Psoas muscle (tissue), 8 donors: ENCODE results near the gene JAKMIP1. TPM values are rescaled to one million over a fixed set of nuclear protein-coding genes. Genes with fewer than 3 reads are reported as not detected.
"Not testable (repeated sequence)": the region's sequence is repeated elsewhere in the genome, so short reads cannot be mapped to it uniquely, and the experiment has no call there.

Experiments
- ATAC-seq, 4 donors: fragments of 200-7000 bp; cut with Tn5 transposase; one replicate each; pipeline ENCODE4 v1.9.1; 2020; ENCODE audit warnings: moderate library complexity in 3 of 4, mild to moderate bottlenecking in 2 of 4
- DNase-seq, 2 donors: peaks; one replicate each; pipeline ENCODE4 v3.0.0-alpha.2; 2020
- H3K27ac ChIP-seq: fragments of 200-600 bp; one replicate; pipeline ENCODE4 v1.8.0; 2022
- H3K27me3 ChIP-seq, 3 donors: fragments of 200-600 bp in 1 of 3; one replicate each; pipeline versions ENCODE4 v1.6.1 to v1.8.0; 2013 to 2022; ENCODE audit warnings: low read length in 2 of 3, mild to moderate bottlenecking in 2 of 3, moderate library complexity in 1 of 3; ENCODE audit not compliant: insufficient read depth in 3 of 3
- H3K36me3 ChIP-seq, 2 donors: fragments of 200-600 bp in 1 of 2; one replicate each; pipeline versions ENCODE4 v1.6.1 to v1.8.0; 2013 to 2022; ENCODE audit warnings: low read depth in 1 of 2, mild to moderate bottlenecking in 1 of 2, moderate library complexity in 1 of 2; ENCODE audit not compliant: insufficient read depth in 1 of 2
- H3K4me1 ChIP-seq: fragments of 200-600 bp; one replicate; pipeline ENCODE4 v1.8.0; 2022
- H3K4me3 ChIP-seq: fragments of 200-600 bp; one replicate; pipeline ENCODE4 v1.8.0; 2022; ENCODE audit warnings: mild to moderate bottlenecking
- H3K9me3 ChIP-seq: fragments of 200-600 bp; one replicate; pipeline ENCODE4 v1.8.0; 2022
- CTCF ChIP-seq: fragments of 200-600 bp; IDR thresholded peaks from one replicate; pipeline ENCODE4 v1.8.0; 2022; ENCODE audit warnings: antibody characterized with exemption
- WGBS, 3 donors: extraction: QIAGEN DNeasy Blood & Tissue Kit; methylation state at CpG; one replicate each; pipeline versions ENCODE4 v1.1.6 to v1.1.7; 2013; 5-methylcytosine and 5-hydroxymethylcytosine counted together
- intact Hi-C, 2 donors: fragments of 100-400 bp; cut with DNase I; formaldehyde crosslinking; loops; one replicate each; pipeline versions ENCODE4 v1.11.0 to v1.14.2; 2022
- polyA plus RNA-seq, 3 donors: library from polyadenylated mRNA; stranded (reverse); fragments of 200-250 nt; gene quantifications; one replicate each; pipeline ENCODE4 v1.2.3, GENCODE V29; 2013
- total RNA-seq, 4 donors: library from RNA; stranded (reverse); fragmentation: NEBNext Ultra II Directional in 2 of 4; extraction: Animal tissue kit (Norgen Biotek cat#: 25700) in 2 of 4; gene quantifications; one replicate each; pipeline versions ENCODE4 v1.2.1 to v1.2.4, GENCODE V29; 2021 to 2023
- donor health status: healthy with polysubstance abuse.
- donor health status: DM: no; HTN: no; CAD: no; lungs with moderate emphysema.
- donor health status: Bipolar disorder and iron deficiency.
- donor health status: healthy.
- donor health status: DM: yes; HTN: yes; CAD: no.
- donor health status: DM: no; HTN: no; CAD: no.
- donor health status: DM: no; HTN: no; CAD: no.
- donor health status: DM: yes; HTN: yes; CAD: no.

JAKMIP1 gene
- total and polyA plus RNA-seq, 7 donors, result 0.04 TPM; not detected in 6

DNA sequence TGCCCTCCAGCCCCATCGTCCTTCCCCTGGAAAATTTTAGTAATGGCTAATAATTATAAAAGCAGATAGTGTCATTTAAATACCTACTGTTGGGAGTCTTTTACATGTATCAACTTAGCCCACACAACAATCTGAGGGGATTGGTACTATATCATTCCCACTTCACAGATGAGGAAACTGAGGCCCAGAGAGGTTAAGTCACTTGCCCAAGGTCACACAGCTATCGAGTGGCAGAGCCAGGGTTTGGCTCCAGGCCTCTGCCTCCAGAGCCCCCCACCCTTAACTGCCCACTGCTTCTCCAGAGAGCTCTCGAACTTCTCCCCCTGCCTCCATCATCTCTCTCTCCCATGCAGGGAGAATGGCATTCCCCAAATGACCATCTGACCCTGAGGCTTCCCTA lies 189.6 kb downstream of the JAKMIP1 start:
- no peak overlapping the region for H3K4me3 ChIP-seq
- intact Hi-C loops, result no loop called here
- no peaks in the 10 kb centered on the region for H3K36me3 ChIP-seq
- peaks cover 2 to 38% (median 3%) of the 10 kb centered on the region in 3 donors for H3K27me3 ChIP-seq
- DNase-seq, result no peak
- 72 to 75% (median 73%) methylated on average over 3 of the region's 3 CpGs for WGBS, 3 donors
- H3K4me1 ChIP-seq, result no peaks in the 10 kb centered on the region
- ATAC-seq, result no peak
- H3K9me3 ChIP-seq, result no peaks in the 10 kb centered on the region
- TF ChIP-seq CTCF, result no peak
- H3K27ac ChIP-seq, result no peak overlapping the region

DNA sequence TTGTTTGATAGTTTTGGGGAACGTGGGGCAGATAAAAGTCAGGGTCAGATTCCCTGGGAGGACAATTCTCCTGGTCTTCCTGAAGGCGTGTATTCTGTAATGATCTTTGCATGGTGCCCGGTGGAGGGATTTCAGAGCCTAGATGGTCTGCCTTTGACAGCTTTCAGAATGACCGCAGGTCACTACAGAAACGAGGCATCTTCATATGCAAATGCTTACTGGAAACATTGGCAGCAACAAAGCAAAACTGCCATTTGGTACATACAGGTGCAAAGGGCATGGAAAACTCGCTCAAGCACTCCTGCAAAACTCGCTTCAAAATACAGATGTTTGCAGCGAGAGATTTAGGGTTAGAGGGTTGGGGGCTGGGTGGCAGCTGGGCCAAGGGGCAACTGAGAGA lies 190.9 kb downstream of the JAKMIP1 start:
- no peaks in the 10 kb centered on the region for H3K9me3 ChIP-seq
- ATAC-seq (no peak), DNase-seq (no peak)
- H3K36me3 ChIP-seq, result no peaks in the 10 kb centered on the region
- H3K27ac ChIP-seq, result no peak overlapping the region
- no peaks in the 10 kb centered on the region for H3K4me1 ChIP-seq
- no peak overlapping the region for H3K4me3 ChIP-seq
- no peak for TF ChIP-seq CTCF
- peaks cover 2 to 41% (median 3%) of the 10 kb centered on the region in 3 donors for H3K27me3 ChIP-seq
- intact Hi-C loops, result no loop called here
- 34 to 44% (median 42%) methylated on average over 8 of the region's 8 CpGs for WGBS, 3 donors

GRCh38 chr4:6008766-6009385 lies 191.5 kb downstream of the JAKMIP1 start:
- no peak for TF ChIP-seq CTCF
- no peaks in the 10 kb centered on the region for H3K36me3 ChIP-seq
- DNase-seq (no peak), ATAC-seq (no peak)
- no peak overlapping the region for H3K27ac ChIP-seq
- 76 to 77% (median 77%) methylated on average over 19 of the region's 19 CpGs for WGBS, 3 donors
- H3K9me3 ChIP-seq, result no peaks in the 10 kb centered on the region
- H3K4me3 ChIP-seq, result no peak overlapping the region
- H3K4me1 ChIP-seq, result no peaks in the 10 kb centered on the region
- intact Hi-C loops, result no loop called here
- H3K27me3 ChIP-seq, result peaks cover 2 to 41% (median 3%) of the 10 kb centered on the region in 3 donors

DNA sequence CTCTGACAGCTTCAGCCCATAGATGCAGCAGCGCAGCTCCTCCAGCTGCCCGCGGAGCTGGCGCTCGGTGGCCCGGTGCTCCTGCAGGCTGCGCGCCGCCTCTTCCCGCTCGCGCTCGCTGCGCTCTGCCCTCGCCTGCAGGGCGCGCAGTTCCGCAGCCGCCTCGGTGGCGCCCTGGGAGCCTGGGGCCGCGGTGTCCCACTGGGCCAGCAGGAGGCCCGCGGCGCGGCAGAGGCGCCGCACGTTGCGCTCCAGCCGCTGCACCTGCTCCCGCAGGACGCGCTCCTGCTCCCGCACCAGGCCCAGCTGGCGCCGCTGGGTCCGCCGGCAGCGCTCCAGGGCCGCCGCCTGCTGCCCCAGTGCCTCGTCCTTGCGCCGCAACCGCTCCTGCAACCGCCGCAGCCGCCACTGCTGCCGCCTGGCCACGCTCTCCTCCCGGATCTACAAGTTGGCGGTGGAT lies 192.2 kb downstream of the JAKMIP1 start:
- no peak overlapping the region for H3K4me3 ChIP-seq
- no peak for DNase-seq
- no peaks in the 10 kb centered on the region for H3K9me3 ChIP-seq
- intact Hi-C loops, result no loop called here
- TF ChIP-seq CTCF, result no peak
- peaks cover 2 to 41% (median 3%) of the 10 kb centered on the region in 3 donors for H3K27me3 ChIP-seq
- WGBS, 3 donors, result 12 to 40% (median 15%) methylated on average over 42 to 54 of the region's 54 CpGs
- ATAC-seq, result no peak
- H3K36me3 ChIP-seq, result no peaks in the 10 kb centered on the region
- no peaks in the 10 kb centered on the region for H3K4me1 ChIP-seq
- no peak overlapping the region for H3K27ac ChIP-seq

GRCh38 chr4:6005175-6005574 lies 195.2 kb downstream of the JAKMIP1 start:
- H3K9me3 ChIP-seq, result no peaks in the 10 kb centered on the region
- H3K4me3 ChIP-seq, result no peak overlapping the region
- peaks cover 2 to 30% (median 3%) of the 10 kb centered on the region in 3 donors for H3K27me3 ChIP-seq
- WGBS, 3 donors, result 46 to 74% (median 56%) methylated on average over 4 of the region's 4 CpGs
- no peak overlapping the region for H3K27ac ChIP-seq
- DNase-seq, result no peak
- no peaks in the 10 kb centered on the region for H3K36me3 ChIP-seq
- no peaks in the 10 kb centered on the region for H3K4me1 ChIP-seq
- TF ChIP-seq CTCF, result no peak
- ATAC-seq, result no peak
- intact Hi-C loops, result no loop called here

DNA sequence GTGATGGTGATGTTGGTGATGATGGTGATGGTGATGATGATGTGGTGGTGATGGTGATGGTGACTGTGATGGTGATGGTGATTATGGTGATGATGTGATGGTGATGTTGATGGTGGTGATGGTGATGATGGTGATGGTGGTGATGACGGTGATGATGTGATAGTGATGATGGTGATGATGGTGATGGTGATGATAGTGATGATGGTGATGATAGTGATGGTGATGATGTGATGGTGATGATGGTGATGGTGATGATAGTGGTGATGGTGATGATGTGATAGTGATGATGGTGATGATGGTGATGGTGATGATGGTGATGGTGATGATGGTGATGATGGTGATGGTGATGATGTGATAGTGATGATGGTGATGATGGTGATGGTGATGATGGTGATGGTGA lies 196.9 kb downstream of the JAKMIP1 start:
- H3K4me3 ChIP-seq, ATAC-seq, intact Hi-C loops, DNase-seq, H3K36me3 ChIP-seq, H3K27ac ChIP-seq, H3K9me3 ChIP-seq, H3K4me1 ChIP-seq: not testable (repeated sequence)
- WGBS, 3 donors, result 84 to 92% (median 91%) methylated on average over 1 of the region's 1 CpG
- H3K27me3 ChIP-seq, result peaks cover 0 to 29% (median 0%) of the 10 kb centered on the region in 3 donors
